ENCODE measurements around the gene PPM1H. TPM values are rescaled to one million over a fixed set of nuclear protein-coding genes. Genes with fewer than 3 reads are reported as not detected.

Gene PPM1H
- total and polyA plus RNA-seq, 10 of the 15 experiments (the other 5 are each of a cell fraction or from before 2014, with no cell fraction given): 0.11 to 0.83 (median 0.49) TPM

DNA sequence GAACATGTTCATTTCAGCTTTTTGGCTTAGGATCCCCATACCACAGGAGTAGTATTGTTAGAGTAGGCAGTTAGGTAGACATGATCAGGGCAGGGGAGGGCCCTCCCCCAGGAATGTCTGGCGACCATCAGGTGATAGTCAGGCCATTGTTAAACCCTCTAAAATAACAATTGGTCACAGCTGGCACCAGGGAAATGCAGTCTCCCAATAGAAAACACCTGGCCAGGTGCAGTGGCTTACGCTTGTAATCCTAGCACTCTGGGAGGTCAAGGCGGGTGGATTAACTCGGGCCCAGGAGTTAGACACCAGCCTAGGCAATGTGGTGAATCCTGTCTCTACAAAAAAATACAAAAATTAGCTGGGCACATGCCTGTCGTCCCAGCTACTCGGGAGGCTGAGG is 281.2 kb downstream of the PPM1H start:
- POLR2A ChIA-PET: no interaction called here
- DNase-seq (ENCODE audit: low read depth, low spot score) (no peak), FAIRE-seq (no peak), ATAC-seq (no peak)
- no peaks in the 10 kb centered on the region for H3K79me2 ChIP-seq (ENCODE audit: control insufficient read depth, insufficient read depth, low read length)
- SMC1A ChIA-PET (ENCODE audit: uncharacterized antibody, unreplicated experiment): interaction anchor here (0.9 kb wide), 1 partner anchor 13 kb away, joined by 3 read pairs; no protein-coding TSS in a partner anchor
- TF ChIP-seq BACH1 (IDR thresholded peaks at IDR 0.05; ENCODE audit: borderline replicate concordance) (no peak), ZBED1 (IDR thresholded peaks at IDR 0.05; ENCODE audit: borderline replicate concordance) (no peak), SP1 (IDR thresholded peaks at IDR 0.05; ENCODE audit: low read depth, low read length) (no peak), SREBF2 (IDR thresholded peaks at IDR 0.05; ENCODE audit: low read length) (no peak), NFIC (IDR thresholded peaks at IDR 0.05; ENCODE audit: low read depth, low read length) (no peak), SMARCA5 (IDR thresholded peaks at IDR 0.05) (no peak), PKNOX1 (IDR thresholded peaks at IDR 0.05) (no peak), YBX1 (IDR thresholded peaks at IDR 0.05) (no peak), IKZF2 (IDR thresholded peaks at IDR 0.05) (no peak), IKZF1 (conservative IDR thresholded peaks at IDR 0.05) (no peak), HSF1 (IDR thresholded peaks at IDR 0.05; ENCODE audit: low read depth, low read length) (no peak), ZSCAN29 (IDR thresholded peaks at IDR 0.05) (no peak), HCFC1 (IDR thresholded peaks at IDR 0.05; ENCODE audit: low read length) (no peak)
- TF ChIP-seq, protein P1, sequence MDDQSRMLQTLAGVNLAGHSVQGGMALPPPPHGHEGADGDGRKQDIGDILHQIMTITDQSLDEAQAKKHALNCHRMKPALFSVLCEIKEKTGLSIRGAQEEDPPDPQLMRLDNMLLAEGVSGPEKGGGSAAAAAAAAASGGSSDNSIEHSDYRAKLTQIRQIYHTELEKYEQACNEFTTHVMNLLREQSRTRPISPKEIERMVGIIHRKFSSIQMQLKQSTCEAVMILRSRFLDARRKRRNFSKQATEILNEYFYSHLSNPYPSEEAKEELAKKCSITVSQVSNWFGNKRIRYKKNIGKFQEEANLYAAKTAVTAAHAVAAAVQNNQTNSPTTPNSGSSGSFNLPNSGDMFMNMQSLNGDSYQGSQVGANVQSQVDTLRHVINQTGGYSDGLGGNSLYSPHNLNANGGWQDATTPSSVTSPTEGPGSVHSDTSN (IDR thresholded peaks at IDR 0.05; ENCODE audit: insufficient replicate concordance, low read depth, low read length): no peak
- TF ChIP-seq, protein P2, sequence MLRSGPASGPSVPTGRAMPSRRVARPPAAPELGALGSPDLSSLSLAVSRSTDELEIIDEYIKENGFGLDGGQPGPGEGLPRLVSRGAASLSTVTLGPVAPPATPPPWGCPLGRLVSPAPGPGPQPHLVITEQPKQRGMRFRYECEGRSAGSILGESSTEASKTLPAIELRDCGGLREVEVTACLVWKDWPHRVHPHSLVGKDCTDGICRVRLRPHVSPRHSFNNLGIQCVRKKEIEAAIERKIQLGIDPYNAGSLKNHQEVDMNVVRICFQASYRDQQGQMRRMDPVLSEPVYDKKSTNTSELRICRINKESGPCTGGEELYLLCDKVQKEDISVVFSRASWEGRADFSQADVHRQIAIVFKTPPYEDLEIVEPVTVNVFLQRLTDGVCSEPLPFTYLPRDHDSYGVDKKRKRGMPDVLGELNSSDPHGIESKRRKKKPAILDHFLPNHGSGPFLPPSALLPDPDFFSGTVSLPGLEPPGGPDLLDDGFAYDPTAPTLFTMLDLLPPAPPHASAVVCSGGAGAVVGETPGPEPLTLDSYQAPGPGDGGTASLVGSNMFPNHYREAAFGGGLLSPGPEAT (IDR thresholded peaks at IDR 0.05; ENCODE audit: low read depth): no peak
- TF ChIP-seq, protein P3, sequence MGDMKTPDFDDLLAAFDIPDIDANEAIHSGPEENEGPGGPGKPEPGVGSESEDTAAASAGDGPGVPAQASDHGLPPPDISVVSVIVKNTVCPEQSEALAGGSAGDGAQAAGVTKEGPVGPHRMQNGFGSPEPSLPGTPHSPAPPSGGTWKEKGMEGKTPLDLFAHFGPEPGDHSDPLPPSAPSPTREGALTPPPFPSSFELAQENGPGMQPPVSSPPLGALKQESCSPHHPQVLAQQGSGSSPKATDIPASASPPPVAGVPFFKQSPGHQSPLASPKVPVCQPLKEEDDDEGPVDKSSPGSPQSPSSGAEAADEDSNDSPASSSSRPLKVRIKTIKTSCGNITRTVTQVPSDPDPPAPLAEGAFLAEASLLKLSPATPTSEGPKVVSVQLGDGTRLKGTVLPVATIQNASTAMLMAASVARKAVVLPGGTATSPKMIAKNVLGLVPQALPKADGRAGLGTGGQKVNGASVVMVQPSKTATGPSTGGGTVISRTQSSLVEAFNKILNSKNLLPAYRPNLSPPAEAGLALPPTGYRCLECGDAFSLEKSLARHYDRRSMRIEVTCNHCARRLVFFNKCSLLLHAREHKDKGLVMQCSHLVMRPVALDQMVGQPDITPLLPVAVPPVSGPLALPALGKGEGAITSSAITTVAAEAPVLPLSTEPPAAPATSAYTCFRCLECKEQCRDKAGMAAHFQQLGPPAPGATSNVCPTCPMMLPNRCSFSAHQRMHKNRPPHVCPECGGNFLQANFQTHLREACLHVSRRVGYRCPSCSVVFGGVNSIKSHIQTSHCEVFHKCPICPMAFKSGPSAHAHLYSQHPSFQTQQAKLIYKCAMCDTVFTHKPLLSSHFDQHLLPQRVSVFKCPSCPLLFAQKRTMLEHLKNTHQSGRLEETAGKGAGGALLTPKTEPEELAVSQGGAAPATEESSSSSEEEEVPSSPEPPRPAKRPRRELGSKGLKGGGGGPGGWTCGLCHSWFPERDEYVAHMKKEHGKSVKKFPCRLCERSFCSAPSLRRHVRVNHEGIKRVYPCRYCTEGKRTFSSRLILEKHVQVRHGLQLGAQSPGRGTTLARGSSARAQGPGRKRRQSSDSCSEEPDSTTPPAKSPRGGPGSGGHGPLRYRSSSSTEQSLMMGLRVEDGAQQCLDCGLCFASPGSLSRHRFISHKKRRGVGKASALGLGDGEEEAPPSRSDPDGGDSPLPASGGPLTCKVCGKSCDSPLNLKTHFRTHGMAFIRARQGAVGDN (IDR thresholded peaks at IDR 0.05): no peak
- intact Hi-C loops (cut with micrococcal nuclease; ENCODE audit: unreplicated experiment): no loop called here
- CTCF ChIA-PET: no interaction called here
- H3K9me3 ChIP-seq (replicated peaks; ENCODE audit: control insufficient read depth, insufficient read depth, low read length): no peaks in the 10 kb centered on the region
- no peak overlapping the region for H2AFZ ChIP-seq (ENCODE audit: control insufficient read depth, low read depth, low read length)
- RAD21 ChIA-PET (ENCODE audit: unreplicated experiment): no interaction called here
- no peak overlapping the region for H3K27ac ChIP-seq (ENCODE audit: control insufficient read depth, insufficient read depth)
- no peak overlapping the region for H3K4me2 ChIP-seq (ENCODE audit: control insufficient read depth, insufficient read depth)
- no peaks in the 10 kb centered on the region for H3K4me1 ChIP-seq (ENCODE audit: control insufficient read depth, insufficient read depth, low read length)
- no peaks in the 10 kb centered on the region for H4K20me1 ChIP-seq (ENCODE audit: control insufficient read depth, insufficient read depth)
- WGBS (ENCODE audit: insufficient coverage, insufficient replicate concordance, low lambda C conversion rate, missing lambda C conversion rate): 74% methylated on average over 6 of the region's 6 CpGs
- no peaks in the 10 kb centered on the region; a peak in 2 of 4 replicates for H3K27me3 ChIP-seq (replicated peaks in 1 of 2; ENCODE audit: control insufficient read depth in 2 of 2, insufficient read depth in 2 of 2, low read length in 1 of 2)
- in situ Hi-C loops (cut with MboI): no loop called here
- no TSS peak for BruUV-seq (replicated peaks)
- H3K36me3 ChIP-seq (ENCODE audit: control insufficient read depth in 2 of 2, insufficient read depth in 2 of 2, low read length in 1 of 2): no peaks in the 10 kb centered on the region
- no peak overlapping the region for H3K9ac ChIP-seq (ENCODE audit: control insufficient read depth, insufficient read depth, low read length)
- no peak overlapping the region for H3K4me3 ChIP-seq

Measured in GM12878 (cell line).